Hematopoietic multipotent progenitor cell (in vitro differentiated cells): ENCODE measurements around the gene FAH. TPM values are rescaled to one million over a fixed set of nuclear protein-coding genes. Genes with fewer than 3 reads are reported as not detected.

Experiments used
- DNase-seq, 3 donors: peaks; one replicate each; pipeline ENCODE4 v3.0.0-alpha.2; 2011 to 2015; ENCODE audit warnings: low read depth in 2 of 3, low spot score in 2 of 3
- total RNA-seq: library from RNA; depleted of rRNA; stranded (reverse); fragments of >200 nt; gene quantifications from one replicate; pipeline ENCODE4 v1.2.3, GENCODE V29; 2012

The FAH gene
- total RNA-seq, 1 donor: 32.9 TPM

DNA sequence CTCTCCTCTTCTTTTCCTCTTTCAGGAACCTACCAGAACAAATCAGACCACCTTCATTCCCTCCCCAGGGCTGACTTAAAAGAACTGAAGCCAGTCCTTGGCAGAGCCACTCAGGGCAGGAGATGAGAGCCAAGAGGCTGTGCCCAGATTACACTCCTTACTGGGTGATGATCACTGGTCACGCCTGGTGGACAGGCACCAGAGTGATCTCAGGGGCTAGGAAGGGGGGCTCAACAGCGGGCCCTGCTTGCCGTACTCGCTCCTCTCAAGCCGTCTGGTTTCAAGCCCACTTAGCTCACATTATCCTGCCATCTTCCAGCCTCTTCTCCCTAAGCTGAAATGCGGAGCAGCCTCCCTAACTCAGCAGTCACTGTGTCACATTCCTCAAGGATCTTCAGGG, 1.7 kb upstream of the FAH start:
- no peak for DNase-seq

DNA sequence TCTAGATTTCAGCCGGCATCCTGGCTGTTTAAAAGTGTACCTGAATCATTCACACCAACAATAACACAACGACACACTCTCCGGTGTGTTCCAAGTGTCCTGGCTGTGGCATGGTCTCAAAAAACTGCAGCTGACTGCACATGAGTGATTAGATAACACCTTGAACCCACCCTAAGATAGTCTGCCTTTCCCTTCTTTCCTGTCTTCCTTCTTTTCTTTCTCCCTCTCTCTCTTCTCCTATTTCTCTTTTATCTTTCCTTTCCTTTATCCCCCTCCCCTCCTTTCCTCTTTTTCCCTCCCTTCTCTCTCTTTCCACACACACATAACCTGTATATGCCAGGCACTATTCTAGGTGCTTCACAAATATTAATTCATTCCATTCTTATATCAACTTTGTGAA, 1.2 kb upstream of the FAH start:
- no peak for DNase-seq

DNA sequence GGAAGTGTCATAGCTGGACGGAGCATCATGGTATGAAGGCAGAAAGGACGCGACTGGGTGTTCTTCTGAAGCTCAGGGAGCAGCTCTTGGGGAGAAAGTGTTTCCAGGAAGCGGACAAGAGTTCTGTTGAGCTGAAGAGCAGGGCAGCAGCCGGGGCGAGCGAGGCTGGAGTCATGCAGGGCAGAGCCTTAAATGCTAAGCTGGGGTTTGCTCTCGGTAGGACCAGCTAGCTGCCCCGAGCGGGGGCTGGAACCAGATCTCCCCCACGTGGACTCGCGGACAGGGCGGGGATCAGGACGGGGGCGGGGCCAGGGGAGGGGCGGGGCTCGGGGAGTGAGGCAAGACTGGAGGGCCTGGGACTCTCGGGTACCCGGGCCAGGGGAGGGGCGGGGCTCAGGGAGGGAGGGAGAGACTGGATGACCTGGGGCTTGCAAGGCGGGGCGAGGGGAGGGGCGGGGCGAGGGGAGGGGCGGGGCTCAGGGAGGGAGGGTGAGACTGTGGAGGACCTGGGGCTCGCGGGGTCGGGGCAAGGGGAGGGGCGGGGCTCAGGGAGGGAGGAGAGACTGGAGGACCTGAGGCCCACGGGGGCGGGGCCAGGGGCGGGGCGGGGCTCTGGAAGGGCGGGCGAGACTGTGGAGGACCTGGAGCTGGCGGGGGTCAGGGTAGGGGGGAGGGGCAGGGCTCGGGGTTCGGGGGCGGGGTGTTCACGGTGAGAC, 461 bp upstream of the FAH start:
- DNase-seq: peak; percentile 66 to 95 (median 94)

DNA sequence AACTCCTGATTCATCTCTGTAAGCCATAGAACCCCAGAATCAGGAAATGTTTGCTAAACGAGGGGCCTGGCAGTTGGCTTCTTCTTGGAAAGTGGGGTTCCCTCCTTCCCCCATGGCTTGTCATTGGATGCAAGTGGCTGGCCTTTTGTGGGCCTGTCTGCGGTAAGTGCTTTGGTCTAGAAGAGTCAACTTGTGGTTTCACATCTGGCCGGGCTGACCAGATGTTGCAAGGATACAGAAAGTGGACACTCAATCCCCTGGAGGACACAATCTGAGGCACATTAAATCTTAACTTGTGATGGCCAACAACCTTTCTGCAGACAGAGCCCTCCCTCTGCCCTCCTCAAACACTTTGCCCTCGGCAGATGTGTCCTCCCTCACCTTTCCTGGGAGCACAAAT, 1.1 kb downstream of the FAH start:
- DNase-seq: no peak

DNA sequence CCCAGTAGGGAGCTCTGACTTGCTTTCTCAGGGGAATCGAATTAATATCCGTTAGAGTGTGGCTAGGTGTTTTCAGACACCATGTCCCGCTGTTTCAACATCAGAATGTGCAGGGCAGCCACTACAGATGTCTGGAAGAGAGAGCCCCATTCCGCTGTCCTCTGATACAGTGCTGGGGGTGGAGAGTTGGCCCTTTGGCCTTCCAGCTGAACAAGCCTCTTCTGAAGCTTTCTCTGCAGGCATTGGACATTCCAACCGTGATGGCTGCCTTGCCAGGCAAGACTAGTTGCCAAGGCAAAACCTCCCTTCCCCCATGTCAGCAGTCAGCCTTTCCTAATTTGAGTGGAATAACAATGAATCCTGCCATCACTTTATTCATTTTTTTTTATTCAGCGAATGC, 1.5 kb downstream of the FAH start:
- DNase-seq: no peak

GRCh38 chr15:80155001-80155377, 2.2 kb downstream of the FAH start:
- DNase-seq: no peak

- peak in 2 of 3 donors; percentile 53 to 59 for DNase-seq
Measured at GRCh38 chr15:80155378-80156175, 2.8 kb downstream of the FAH start.

- no peak for DNase-seq
Measured at GRCh38 chr15:80156176-80156720, 3.4 kb downstream of the FAH start.

DNA sequence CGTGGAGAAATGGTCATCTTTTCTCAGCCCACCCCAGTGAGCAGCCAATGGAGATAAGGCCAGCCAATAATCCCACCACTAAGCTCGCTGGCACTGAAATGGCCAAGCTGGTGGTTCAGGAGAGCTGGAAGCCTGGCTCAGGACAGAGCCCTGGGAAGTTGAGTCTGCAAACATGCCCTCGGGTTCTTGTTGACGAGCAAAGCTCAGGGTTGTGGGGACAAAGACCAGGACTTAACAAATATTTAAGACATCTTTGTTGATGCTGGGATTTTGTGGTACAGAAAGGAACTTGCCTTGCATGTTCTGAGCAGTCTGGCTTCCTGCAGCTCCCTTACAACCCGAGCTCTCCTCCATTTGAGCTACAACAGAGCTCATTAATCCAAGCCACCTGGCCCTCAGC, 4.4 kb downstream of the FAH start:
- DNase-seq: no peak

DNA sequence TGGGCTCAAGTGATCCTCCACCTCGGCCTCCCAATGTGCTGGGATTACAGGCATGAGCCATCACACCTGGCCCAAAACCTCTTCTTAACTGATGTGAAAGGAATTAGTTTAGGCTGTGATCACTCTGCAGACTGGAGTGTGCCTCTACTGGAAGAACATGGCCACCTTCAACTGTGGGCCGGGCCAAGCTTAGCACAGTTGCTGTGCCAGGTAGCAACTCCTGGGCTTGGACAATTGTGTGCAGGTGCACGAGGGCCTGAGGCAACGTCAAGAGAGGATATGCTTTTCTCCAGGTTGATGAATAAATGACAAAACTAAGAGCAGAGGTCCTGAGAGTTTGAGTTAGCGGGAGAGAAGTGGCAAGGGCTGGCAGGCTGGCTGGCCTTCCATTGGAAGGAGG, 6.5 kb downstream of the FAH start:
- DNase-seq: no peak

DNA sequence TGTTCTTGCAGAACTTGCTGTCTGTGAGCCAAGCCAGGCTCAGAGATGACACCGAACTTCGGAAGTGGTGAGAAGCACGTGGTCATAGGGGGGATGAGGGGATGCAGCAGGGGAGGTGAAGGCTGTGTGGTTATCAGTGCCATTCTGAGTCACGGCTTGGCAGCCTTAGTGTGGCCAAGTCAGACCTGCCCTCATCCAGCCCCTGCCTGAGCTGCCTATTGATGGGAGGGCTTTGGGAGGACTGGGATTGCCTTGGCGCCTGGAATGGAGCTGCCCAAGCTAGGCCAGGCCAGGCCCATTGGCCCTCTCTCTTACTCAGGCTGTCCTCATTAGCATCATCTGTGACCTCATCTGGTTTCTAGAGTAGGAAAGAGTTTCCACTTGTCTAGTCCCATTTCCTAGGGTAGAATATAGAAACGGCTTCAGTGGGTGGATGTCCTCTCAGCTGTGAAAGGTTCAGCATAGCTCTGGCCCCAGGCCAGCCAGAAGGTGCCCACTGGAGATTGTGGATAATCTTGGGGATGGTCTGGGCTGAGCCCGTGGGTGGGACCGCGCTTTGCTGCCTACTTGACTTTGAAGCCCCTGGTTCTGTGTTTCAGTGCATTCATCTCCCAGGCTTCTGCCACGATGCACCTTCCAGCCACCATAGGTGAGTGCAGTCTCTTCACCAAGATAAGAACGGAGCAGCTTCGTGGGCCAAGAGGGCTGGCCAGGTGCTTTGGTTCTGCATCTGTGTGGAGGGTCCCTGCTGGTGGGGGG, 7.2 kb downstream of the FAH start:
- DNase-seq: peak in 1 of 3 donors; percentile 24

- peak in 2 of 3 donors; percentile 88 to 97 for DNase-seq
Measured at GRCh38 chr15:80160570-80161156, 7.9 kb downstream of the FAH start.

DNA sequence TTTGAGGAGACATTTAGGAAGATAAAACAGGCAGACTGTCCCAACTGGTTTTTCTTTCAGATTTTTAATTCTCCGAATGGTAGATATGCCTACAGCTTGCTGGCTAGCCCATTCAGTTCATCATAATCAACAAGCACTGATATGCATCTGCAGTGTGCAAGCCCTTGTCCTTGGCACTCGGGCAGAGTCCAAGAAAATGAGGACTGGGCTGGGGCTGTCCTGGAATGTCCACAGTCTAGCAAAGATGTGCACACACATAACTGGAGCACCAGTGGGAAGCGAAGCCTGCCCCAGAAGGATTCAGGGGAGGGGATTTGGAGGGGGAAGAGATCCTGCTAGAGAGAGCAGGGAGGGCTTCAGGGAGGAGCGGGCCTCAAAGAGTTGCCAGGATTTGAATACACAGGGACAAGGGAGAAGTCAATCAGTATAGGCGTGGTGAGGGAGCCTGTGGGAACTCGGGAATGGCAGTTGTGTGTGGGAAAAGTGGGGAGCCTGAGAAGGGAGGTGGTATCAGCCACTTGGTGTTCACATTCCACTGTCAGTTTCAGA, 8.7 kb downstream of the FAH start:
- DNase-seq: no peak

- no peak for DNase-seq
Measured at GRCh38 chr15:80162059-80162554, 9.3 kb downstream of the FAH start.

- DNase-seq: no peak
Measured at GRCh38 chr15:80163217-80163616, 10.4 kb downstream of the FAH start.

- no peak for DNase-seq
Measured at GRCh38 chr15:80163897-80164296, 11.1 kb downstream of the FAH start.

DNA sequence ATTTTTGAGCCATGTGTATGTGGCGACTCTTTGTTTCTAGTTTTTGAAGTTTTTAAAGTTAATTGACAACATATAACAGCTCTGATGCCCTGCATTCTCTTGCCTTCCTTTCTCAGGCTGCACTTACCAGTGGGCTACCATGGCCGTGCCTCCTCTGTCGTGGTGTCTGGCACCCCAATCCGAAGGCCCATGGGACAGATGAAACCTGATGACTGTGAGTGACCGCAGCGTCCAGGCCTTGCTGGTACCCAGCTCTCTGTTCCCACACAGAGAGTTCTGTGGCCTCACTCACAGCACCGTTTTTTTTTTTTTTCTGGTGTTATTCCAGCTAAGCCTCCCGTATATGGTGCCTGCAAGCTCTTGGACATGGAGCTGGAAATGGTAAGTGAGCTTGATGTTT, 15.1 kb downstream of the FAH start:
- no peak for DNase-seq

DNA sequence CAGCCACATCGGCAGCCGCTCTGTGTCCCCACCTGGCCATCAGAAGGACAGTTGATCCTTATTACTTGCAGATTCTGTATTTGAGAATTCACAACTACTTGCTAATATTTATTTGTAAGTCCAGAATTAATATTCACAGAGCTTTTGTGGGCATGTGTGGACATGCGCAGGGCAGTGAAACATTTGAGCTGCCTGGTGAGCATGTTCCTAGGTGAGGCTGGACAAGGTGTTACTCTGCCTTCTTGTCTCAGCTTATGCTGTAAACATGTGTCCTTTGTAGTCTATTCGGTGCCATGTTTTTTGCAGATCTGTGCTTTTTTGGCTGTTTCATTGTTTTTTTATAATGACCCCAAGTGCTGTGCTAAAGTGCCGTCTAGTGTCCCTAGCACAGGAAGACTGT, 15.6 kb downstream of the FAH start:
- DNase-seq: no peak

DNA sequence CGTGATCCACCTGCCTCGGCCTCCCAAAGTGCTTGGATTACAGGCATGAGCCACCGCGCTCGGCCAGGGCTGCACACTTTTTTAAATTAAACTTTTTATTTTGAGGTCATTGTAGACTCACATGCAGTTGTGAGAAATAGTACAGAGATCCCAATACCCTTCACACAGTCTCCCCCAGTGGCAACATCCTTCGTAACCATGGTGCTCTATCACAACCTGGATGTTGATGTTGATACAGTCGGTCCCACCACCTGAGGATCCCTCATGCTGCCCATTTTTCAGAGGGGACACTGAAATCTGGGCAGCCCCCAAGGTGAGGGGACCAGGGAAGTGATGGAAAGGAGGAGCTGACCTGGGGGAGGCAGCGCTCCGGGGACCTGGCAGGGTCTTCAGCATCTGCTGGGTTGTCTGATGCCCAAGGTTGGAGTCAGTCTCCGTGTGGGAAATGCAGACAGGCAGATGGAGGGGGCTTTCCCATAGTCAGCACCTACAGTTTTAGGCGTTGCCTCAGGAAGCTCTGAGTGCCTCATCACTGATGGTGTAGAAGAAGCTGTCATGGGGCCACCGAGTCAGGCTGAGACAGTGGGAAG, 17.1 kb downstream of the FAH start:
- no peak for DNase-seq

GRCh38 chr15:80170596-80170995, 17.8 kb downstream of the FAH start:
- DNase-seq: no peak
